Peyer's patch (tissue), 4 donors: Measurements from ENCODE around the gene MAML3. TPM values are rescaled to one million over a fixed set of nuclear protein-coding genes. Genes with fewer than 3 reads are reported as not detected.

Experiments used
- DNase-seq, 3 donors: peaks; one replicate each; pipeline ENCODE4 v3.0.0-alpha.2; 2017 to 2019
- H3K27ac ChIP-seq, 4 donors: fragments of 200-600 bp; sonication (generic); one replicate each; pipeline ENCODE4 v1.5.1; 2016 to 2019
- H3K27me3 ChIP-seq, 2 donors: fragments of 200-600 bp; sonication (generic); one replicate each; pipeline ENCODE4 v1.5.1; 2019
- H3K36me3 ChIP-seq, 3 donors: fragments of 200-600 bp; sonication (generic); one replicate each; pipeline ENCODE4 v1.5.1; 2016 to 2019
- H3K4me1 ChIP-seq, 4 donors: fragments of 200-600 bp; sonication (generic); one replicate each; pipeline ENCODE4 v1.5.1; 2016 to 2019
- H3K4me3 ChIP-seq, 4 donors: fragments of 200-600 bp; sonication (generic); 1 replicate in 3 of 4; 2 replicates in 1 of 4; pipeline ENCODE4 v1.5.1; 2016 to 2019; ENCODE audit warnings: mild to moderate bottlenecking in 1 of 4
- H3K9me3 ChIP-seq, 4 donors: fragments of 200-600 bp; sonication (generic); one replicate each; pipeline ENCODE4 v1.5.1; 2016 to 2019; ENCODE audit warnings: mild to moderate bottlenecking in 1 of 4
- CTCF ChIP-seq, 6 experiments: fragments of 450-650 bp in 4 of 6; fragments of 200-600 bp in 2 of 6; sonication (generic) in 1 of 6; IDR thresholded peaks; one replicate each; pipeline ENCODE4 v1.5.1; 2017 to 2019; ENCODE audit warnings: antibody characterized with exemption in 6 of 6, mild to moderate bottlenecking in 3 of 6, moderate library complexity in 1 of 6
- POLR2A ChIP-seq, 2 donors: fragments of 450-650 bp; IDR thresholded peaks; one replicate each; pipeline ENCODE4 v1.5.1; 2017; ENCODE audit warnings: antibody characterized with exemption in 2 of 2, mild to moderate bottlenecking in 2 of 2, moderate library complexity in 2 of 2
- total RNA-seq, 4 donors: library from RNA; depleted of rRNA; stranded (reverse); fragments of >200 nt; gene quantifications; one replicate each; pipeline ENCODE4 v1.1.0, GENCODE V29; 2016

Gene MAML3
- total RNA-seq, 4 donors from 2014 or later: 6.5 to 44.6 (median 22.1) TPM

GRCh38 chr4:139676365-139676764, 477.6 kb downstream of the MAML3 start:
- Histone ChIP-seq H3K9me3 (no peaks in the 10 kb centered on the region), H3K4me1 (no peaks in the 10 kb centered on the region), H3K36me3 (peaks cover 0 to 41% (median 0%) of the 10 kb centered on the region in 3 donors), H3K27me3 (no peaks in the 10 kb centered on the region), H3K4me3 (no peak overlapping the region), H3K27ac (no peak overlapping the region)
- TF ChIP-seq CTCF (IDR thresholded peaks at IDR 0.05) (no peak), POLR2A (IDR thresholded peaks at IDR 0.05) (no peak)
- DNase-seq: no peak

GRCh38 chr4:139675651-139676050, 478.3 kb downstream of the MAML3 start:
- TF ChIP-seq POLR2A (IDR thresholded peaks at IDR 0.05) (no peak), CTCF (IDR thresholded peaks at IDR 0.05) (no peak)
- no peak overlapping the region for H3K4me3 ChIP-seq
- no peak for DNase-seq
- no peaks in the 10 kb centered on the region for H3K27me3 ChIP-seq
- peaks cover 0 to 41% (median 0%) of the 10 kb centered on the region in 3 donors for H3K36me3 ChIP-seq
- no peaks in the 10 kb centered on the region for H3K9me3 ChIP-seq
- no peaks in the 10 kb centered on the region for H3K4me1 ChIP-seq
- H3K27ac ChIP-seq: no peak overlapping the region

- Histone ChIP-seq H3K36me3 (peaks cover 0 to 38% (median 0%) of the 10 kb centered on the region in 3 donors), H3K4me1 (no peaks in the 10 kb centered on the region), H3K9me3 (no peaks in the 10 kb centered on the region), H3K4me3 (no peak overlapping the region), H3K27me3 (no peaks in the 10 kb centered on the region), H3K27ac (peak overlapping the region in 2 of 4 donors; percentile 38 to 44)
- DNase-seq: no peak
- TF ChIP-seq CTCF (IDR thresholded peaks at IDR 0.05) (no peak), POLR2A (IDR thresholded peaks at IDR 0.05) (no peak)
Measured at GRCh38 chr4:139674875-139675550, 479.0 kb downstream of the MAML3 start.

- no peak for DNase-seq
- Histone ChIP-seq H3K4me1 (no peaks in the 10 kb centered on the region), H3K36me3 (peaks cover 0 to 16% (median 0%) of the 10 kb centered on the region in 3 donors), H3K9me3 (no peaks in the 10 kb centered on the region), H3K4me3 (no peak overlapping the region), H3K27me3 (no peaks in the 10 kb centered on the region), H3K27ac (no peak overlapping the region)
- TF ChIP-seq CTCF (IDR thresholded peaks at IDR 0.05) (no peak), POLR2A (IDR thresholded peaks at IDR 0.05) (no peak)
Measured at GRCh38 chr4:139672732-139673131, 481.3 kb downstream of the MAML3 start.

GRCh38 chr4:139672215-139672614, 481.8 kb downstream of the MAML3 start:
- H3K27ac ChIP-seq: no peak overlapping the region
- DNase-seq: no peak

More at GRCh38 chr4:139672215-139672614, 481.8 kb downstream of the MAML3 start:
- no peak overlapping the region for H3K4me3 ChIP-seq
- no peaks in the 10 kb centered on the region for H3K4me1 ChIP-seq
- no peaks in the 10 kb centered on the region for H3K9me3 ChIP-seq
- TF ChIP-seq POLR2A (IDR thresholded peaks at IDR 0.05) (no peak), CTCF (IDR thresholded peaks at IDR 0.05) (no peak)
- H3K27me3 ChIP-seq: no peaks in the 10 kb centered on the region
- peaks cover 0 to 13% (median 0%) of the 10 kb centered on the region in 3 donors for H3K36me3 ChIP-seq
